NT2/D1 (cell line): ENCODE measurements around the gene TFDP1.
A peak's percentile ranks its signal among the peaks of the same experiment; 100 is the strongest.
"Not testable (repeated sequence)": the region's sequence is repeated elsewhere in the genome, so short reads cannot be mapped to it uniquely, and the experiment has no call there.

Source experiments
- DNase-seq: peaks from one replicate; pipeline ENCODE4 v3.0.0-alpha.2; 2011; ENCODE audit warnings: low read depth, low spot score
- H3K27me3 ChIP-seq: 2 replicates; pipeline ENCODE4 v1.6.0; 2011; ENCODE audit warnings: mild to moderate bottlenecking; ENCODE audit not compliant: insufficient read length, insufficient read depth
- H3K36me3 ChIP-seq: 2 replicates; pipeline ENCODE4 v1.6.1; 2011; ENCODE audit warnings: mild to moderate bottlenecking, low read length, mixed read lengths; ENCODE audit not compliant: insufficient read depth, insufficient read length
- H3K4me1 ChIP-seq: 2 replicates; pipeline ENCODE4 v1.5.1; 2011; ENCODE audit not compliant: insufficient read depth, insufficient read length
- H3K4me3 ChIP-seq: 2 replicates; pipeline ENCODE4 v1.5.1; 2011; ENCODE audit warnings: low read depth; ENCODE audit not compliant: insufficient read length
- H3K9ac ChIP-seq: 2 replicates; pipeline ENCODE4 v1.6.0; 2011; ENCODE audit warnings: low read depth; ENCODE audit not compliant: insufficient read length
- H3K9me3 ChIP-seq: 2 replicates; pipeline ENCODE4 v1.5.1; 2011; ENCODE audit warnings: mild to moderate bottlenecking, low read length; ENCODE audit not compliant: insufficient read depth
- SUZ12 ChIP-seq: IDR thresholded peaks from 2 replicates; pipeline ENCODE4 v1.6.1; 2011; ENCODE audit not compliant: insufficient read length, insufficient read depth; ENCODE audit errors: extremely low read depth
- YY1 ChIP-seq: IDR thresholded peaks from 2 replicates; pipeline ENCODE4 v1.6.1; 2011; ENCODE audit not compliant: insufficient read length, insufficient read depth
- ZNF274 ChIP-seq: IDR thresholded peaks from 2 replicates; pipeline ENCODE4 v1.6.1; 2011; ENCODE audit warnings: mild to moderate bottlenecking, low read depth, low read length

TFDP1 gene

DNA sequence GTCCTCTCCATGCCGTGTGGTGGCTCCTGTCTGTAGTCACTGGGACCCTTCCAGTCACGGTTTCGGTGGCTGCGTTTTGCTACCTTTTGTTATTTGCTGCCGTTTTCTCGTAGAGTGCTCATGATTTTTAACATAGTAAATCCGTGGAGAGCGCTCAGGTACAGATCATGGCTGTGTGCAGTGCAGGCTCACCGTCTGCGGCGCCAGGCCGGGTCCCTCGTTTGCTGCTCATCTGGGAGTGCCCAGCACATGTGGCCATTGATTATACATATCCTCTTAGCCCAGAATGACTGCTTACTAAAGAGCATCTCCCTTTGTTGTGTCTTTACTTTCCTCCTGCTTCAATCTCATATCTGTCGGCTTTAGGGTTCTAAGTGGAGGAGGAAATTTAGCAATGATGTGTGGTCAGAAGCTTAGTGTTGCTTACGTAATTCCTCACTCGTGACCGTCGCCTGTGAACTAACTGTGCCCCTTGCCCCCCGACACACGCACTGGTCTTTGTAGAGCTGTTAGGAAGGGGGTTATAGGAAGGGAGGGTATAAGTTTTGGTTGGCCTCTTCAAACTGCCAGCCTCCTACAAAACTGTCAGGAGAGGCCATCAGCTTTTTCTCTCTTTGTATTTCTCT lies 31.8 kb downstream of the TFDP1 start:
- H3K27me3 ChIP-seq, result no peaks in the 10 kb centered on the region
- no peak for DNase-seq
- H3K4me1 ChIP-seq, result peaks cover 15% of the 10 kb centered on the region
- H3K36me3 ChIP-seq, result peaks cover 53% of the 10 kb centered on the region
- H3K4me3 ChIP-seq, result no peak overlapping the region
- TF ChIP-seq ZNF274 (no peak), SUZ12 (no peak)
- no peaks in the 10 kb centered on the region for H3K9me3 ChIP-seq
- peak overlapping the region; percentile 34 for H3K9ac ChIP-seq

GRCh38 chr13:113616991-113617749 lies 32.6 kb downstream of the TFDP1 start:
- Histone ChIP-seq H3K9me3 (no peaks in the 10 kb centered on the region), H3K4me1 (peaks cover 15% of the 10 kb centered on the region), H3K27me3 (no peaks in the 10 kb centered on the region), H3K4me3 (no peak overlapping the region), H3K36me3 (peaks cover 45% of the 10 kb centered on the region), H3K9ac (peak overlapping the region; percentile 34)
- peak; percentile 57 for DNase-seq
- no peak for TF ChIP-seq SUZ12
- TF ChIP-seq ZNF274, result no peak
- TF ChIP-seq YY1, result no peak

GRCh38 chr13:113617961-113618360 lies 33.4 kb downstream of the TFDP1 start:
- Histone ChIP-seq H3K27me3 (no peaks in the 10 kb centered on the region), H3K9ac (no peak overlapping the region), H3K4me3 (no peak overlapping the region), H3K9me3 (peaks cover 7% of the 10 kb centered on the region; the same call in 1 of the 2 replicates), H3K36me3 (peaks cover 45% of the 10 kb centered on the region), H3K4me1 (peaks cover 15% of the 10 kb centered on the region)
- DNase-seq, result no peak
- TF ChIP-seq SUZ12 (no peak), ZNF274 (no peak), YY1 (no peak)

DNA sequence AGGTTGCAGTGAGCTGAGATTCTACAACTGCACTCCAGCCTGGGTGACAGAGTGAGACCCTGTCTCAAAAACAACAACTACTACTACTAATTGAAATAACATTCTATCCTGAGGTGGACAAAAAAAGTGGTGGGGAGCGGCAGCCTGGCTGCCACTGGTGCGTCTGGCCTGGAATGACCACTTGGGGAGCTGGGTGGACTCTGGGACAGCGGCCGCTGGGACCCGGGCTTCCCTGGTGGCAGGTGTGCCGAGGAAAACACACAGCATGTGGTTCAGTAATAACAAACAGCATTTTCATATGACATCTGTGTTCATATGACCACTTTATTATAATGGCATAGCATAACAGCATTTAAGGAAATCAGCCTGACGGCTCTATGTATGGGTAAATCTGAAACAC lies 33.9 kb downstream of the TFDP1 start:
- H3K9ac ChIP-seq, result no peak overlapping the region
- H3K36me3 ChIP-seq, result peaks cover 47% of the 10 kb centered on the region
- DNase-seq, result no peak
- no peak overlapping the region for H3K4me3 ChIP-seq
- peaks cover 10% of the 10 kb centered on the region; the same call in 1 of the 2 replicates for H3K9me3 ChIP-seq
- no peak for TF ChIP-seq ZNF274
- TF ChIP-seq SUZ12, result no peak
- TF ChIP-seq YY1, result no peak
- H3K27me3 ChIP-seq, result no peaks in the 10 kb centered on the region
- peaks cover 15% of the 10 kb centered on the region for H3K4me1 ChIP-seq

DNA sequence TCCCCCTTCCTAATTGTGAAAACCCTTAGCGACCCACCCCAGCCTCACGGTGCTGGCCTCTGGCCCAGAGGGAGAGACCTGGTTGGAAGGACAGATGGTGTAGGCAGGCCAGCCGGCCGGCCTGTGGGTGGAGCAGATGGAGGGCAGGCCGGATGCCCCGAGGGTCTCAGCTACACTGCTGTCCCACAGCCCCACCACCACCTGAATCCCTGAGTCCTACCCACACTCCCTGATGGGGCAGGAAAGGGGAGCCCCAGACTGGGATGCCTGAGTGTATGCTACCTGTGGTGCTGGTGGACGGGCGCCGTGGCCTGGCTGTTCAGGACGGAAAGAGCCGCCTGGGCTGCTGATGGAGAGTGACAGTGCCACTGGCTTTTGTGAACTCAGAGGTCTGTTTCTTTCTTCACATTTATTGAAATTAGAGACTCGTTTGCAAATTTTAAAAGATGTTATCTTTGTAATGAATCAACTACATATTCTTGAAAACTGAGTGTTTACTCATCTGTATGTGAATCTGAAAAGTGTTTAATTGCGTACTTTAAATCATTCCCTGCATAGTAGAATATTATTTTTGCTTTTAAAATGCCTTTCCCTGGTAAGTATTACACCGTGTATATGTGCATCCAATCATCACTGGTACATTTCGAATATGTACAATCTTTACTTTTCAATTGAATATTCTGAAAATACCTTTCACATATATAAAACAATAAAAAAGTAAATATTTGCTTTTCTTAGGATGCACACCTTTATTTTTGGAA lies 35.7 kb downstream of the TFDP1 start:
- H3K4me3 ChIP-seq, result no peak overlapping the region
- no peak for DNase-seq
- H3K36me3 ChIP-seq, result peaks cover 44% of the 10 kb centered on the region
- no peak overlapping the region for H3K9ac ChIP-seq
- peaks cover 10% of the 10 kb centered on the region; the same call in 1 of the 2 replicates for H3K9me3 ChIP-seq
- no peaks in the 10 kb centered on the region for H3K27me3 ChIP-seq
- TF ChIP-seq SUZ12 (no peak), YY1 (no peak), ZNF274 (no peak)
- peaks cover 11% of the 10 kb centered on the region for H3K4me1 ChIP-seq

DNA sequence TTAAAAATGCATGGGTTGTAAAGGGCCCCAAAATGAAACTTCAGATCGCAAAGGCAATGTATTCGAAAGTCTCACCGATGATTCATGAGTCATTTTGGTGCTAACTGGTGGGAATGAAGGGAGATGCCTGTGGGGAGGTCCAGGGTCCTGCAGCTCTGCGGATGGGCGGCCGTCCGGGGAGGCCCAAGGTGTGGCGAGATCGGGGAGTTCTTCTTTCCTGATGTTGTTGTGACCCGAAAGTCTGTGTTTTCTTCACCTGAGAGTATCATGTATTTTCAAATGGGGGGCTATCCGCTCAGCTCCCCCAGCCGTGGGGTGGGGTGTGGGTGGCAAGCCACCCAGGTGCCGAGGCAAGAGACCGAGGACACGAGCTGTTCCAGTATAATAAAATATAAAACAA lies 36.5 kb downstream of the TFDP1 start:
- DNase-seq, result no peak
- H3K4me1 ChIP-seq, result peaks cover 11% of the 10 kb centered on the region
- peaks cover 10% of the 10 kb centered on the region; the same call in 1 of the 2 replicates for H3K9me3 ChIP-seq
- H3K36me3 ChIP-seq, result peaks cover 49% of the 10 kb centered on the region
- no peak overlapping the region for H3K4me3 ChIP-seq
- H3K9ac ChIP-seq, result no peak overlapping the region
- no peak for TF ChIP-seq YY1
- no peak for TF ChIP-seq SUZ12
- no peak for TF ChIP-seq ZNF274
- no peaks in the 10 kb centered on the region for H3K27me3 ChIP-seq

GRCh38 chr13:113621498-113621897 lies 36.9 kb downstream of the TFDP1 start:
- peaks cover 50% of the 10 kb centered on the region for H3K36me3 ChIP-seq
- not testable (repeated sequence) for DNase-seq, H3K27me3 ChIP-seq, H3K4me1 ChIP-seq, H3K4me3 ChIP-seq, H3K9ac ChIP-seq
- peaks cover 10% of the 10 kb centered on the region; the same call in 1 of the 2 replicates for H3K9me3 ChIP-seq

DNA sequence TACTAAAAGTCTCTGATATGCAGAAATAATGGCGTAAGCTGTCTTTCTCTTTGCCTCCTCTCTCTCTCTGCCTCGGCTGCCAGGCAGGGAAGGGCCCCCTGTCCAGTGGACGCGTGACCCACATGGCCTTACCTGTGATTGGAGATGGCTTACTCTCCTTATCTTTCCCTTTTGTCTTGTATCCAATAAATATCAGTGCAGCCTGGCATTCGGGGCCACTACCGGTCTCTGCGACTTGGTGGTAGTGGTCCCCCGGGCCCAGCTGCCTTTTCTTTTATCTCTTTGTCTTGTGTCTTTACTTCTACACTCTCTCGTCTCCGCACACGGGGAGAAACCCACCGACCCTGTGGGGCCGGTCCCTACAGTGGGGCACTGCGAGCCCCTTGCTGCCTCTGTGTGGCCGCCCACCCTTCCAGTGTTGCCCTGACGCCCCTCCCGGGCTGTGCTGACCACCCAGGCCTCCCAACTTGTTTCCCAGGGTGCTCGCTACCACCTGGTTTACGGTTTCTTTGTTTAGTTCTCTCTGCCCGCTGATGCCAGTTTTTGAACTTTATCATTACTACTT lies 37.5 kb downstream of the TFDP1 start:
- peaks cover 54% of the 10 kb centered on the region for H3K36me3 ChIP-seq
- not testable (repeated sequence) for H3K4me3 ChIP-seq, H3K27me3 ChIP-seq, H3K9ac ChIP-seq, H3K4me1 ChIP-seq, DNase-seq
- peaks cover 10% of the 10 kb centered on the region; the same call in 1 of the 2 replicates for H3K9me3 ChIP-seq
